Heart left ventricle (tissue), 16 donors: ENCODE measurements around the gene SIN3A. TPM values are rescaled to one million over a fixed set of nuclear protein-coding genes. Genes with fewer than 3 reads are reported as not detected.

Source experiments
- ATAC-seq, 4 donors: fragments of 200-7000 bp; cut with Tn5 transposase; one replicate each; pipeline ENCODE4 v1.9.1; 2020 to 2022; ENCODE audit warnings: moderate library complexity in 4 of 4, mild to moderate bottlenecking in 3 of 4, moderate number of reproducible peaks in 1 of 4
- DNase-seq, 5 donors: peaks; one replicate each; pipeline ENCODE4 v3.0.0-alpha.2; 2020
- H3K27ac ChIP-seq, 12 donors: fragments of 200-600 bp; sonication (generic) in 4 of 12; one replicate each; pipeline versions ENCODE4 v1.5.0 to v1.8.0; 2016 to 2022; ENCODE audit warnings: mild to moderate bottlenecking in 2 of 12
- H3K27me3 ChIP-seq, 9 donors: fragments of 200-600 bp; sonication (generic) in 2 of 9; one replicate each; pipeline versions ENCODE4 v1.5.1 to v1.8.0; 2016 to 2022; ENCODE audit warnings: mild to moderate bottlenecking in 3 of 9
- H3K36me3 ChIP-seq, 9 donors: fragments of 200-600 bp; sonication (generic) in 2 of 9; one replicate each; pipeline versions ENCODE4 v1.5.0 to v1.8.0; 2018 to 2022; ENCODE audit warnings: mild to moderate bottlenecking in 2 of 9
- H3K4me1 ChIP-seq, 12 donors: fragments of 200-600 bp; sonication (generic) in 4 of 12; one replicate each; pipeline versions ENCODE4 v1.5.0 to v1.8.0; 2016 to 2022; ENCODE audit warnings: mild to moderate bottlenecking in 3 of 12
- H3K4me3 ChIP-seq, 12 donors: fragments of 200-600 bp; sonication (generic) in 4 of 12; one replicate each; pipeline versions ENCODE4 v1.5.0 to v1.8.0; 2017 to 2022; ENCODE audit warnings: mild to moderate bottlenecking in 9 of 12, moderate library complexity in 4 of 12
- H3K9me3 ChIP-seq, 12 donors: fragments of 200-600 bp; sonication (generic) in 4 of 12; one replicate each; pipeline versions ENCODE4 v1.5.0 to v1.8.0; 2016 to 2022; ENCODE audit warnings: mild to moderate bottlenecking in 1 of 12
- POLR2A ChIP-seq, 2 donors: fragments of 450-650 bp; IDR thresholded peaks; one replicate each; pipeline ENCODE4 v1.6.1; 2017; ENCODE audit warnings: antibody characterized with exemption in 2 of 2, mild to moderate bottlenecking in 2 of 2, moderate library complexity in 2 of 2
- WGBS, 4 donors: extraction: QIAGEN DNeasy Blood & Tissue Kit in 2 of 4; methylation state at CpG; one replicate each; pipeline versions ENCODE4 v1.1.5 to v1.1.7; 2013 to 2018; 5-methylcytosine and 5-hydroxymethylcytosine counted together
- intact Hi-C, 10 donors: fragments of 100-400 bp; cut with DNase I; formaldehyde crosslinking; loops; one replicate each; pipeline versions ENCODE4 v1.11.1 to v1.14.2; 2022
- polyA plus RNA-seq, 2 donors: library from polyadenylated mRNA; stranded (reverse); fragments of 200-250 nt; gene quantifications; one replicate each; pipeline ENCODE4 v1.2.3, GENCODE V29; 2013
- total RNA-seq, 9 donors: library from RNA; depleted of rRNA in 2 of 9; stranded (reverse); fragments of >200 nt in 2 of 9; fragmentation: NEBNext Ultra II Directional in 3 of 9; extraction: Animal tissue kit (Norgen Biotek cat#: 25700) in 3 of 9; gene quantifications; one replicate each; pipeline versions ENCODE4 v1.1.0 to v1.2.4, GENCODE V29; 2016 to 2023
- TF ChIP-seq, protein P1 (sequence below), 12 donors: fragments of 200-600 bp; sonication (generic) in 4 of 12; IDR thresholded peaks; one replicate each; pipeline versions ENCODE4 v1.5.0 to v1.8.0; 2018 to 2022; ENCODE audit warnings: antibody characterized with exemption in 12 of 12, mild to moderate bottlenecking in 5 of 12
- donor health status: ischemic (EF 13 %, LVEDD 7.1; RV severe dilation, severe dysfunction).
- donor health status: healthy with polysubstance abuse.
- donor health status: DM: no; HTN: yes; CAD: no.
- donor health status: DM: no; HTN: no; CAD: no.
- donor health status: ischemic (EF 25% LVEDD 6.9; RV normal size, moderate dysfunction).
- donor health status: ischemic (EF 25% LVEDD 5.7; RV mildly dilated, moderate dysfunction).
- donor health status: healthy.
- donor health status: DM: yes; HTN: yes; CAD: no.
- donor health status: ischemic (EF 35%, LVEDD 5.7; RV mildly dilated, moderate dysfunction).
- donor health status: nonischemic (EF 11% LVEDD 7.7; RV severe dilation, severe dysfunction).
- donor health status: DM: yes; HTN: yes; CAD: no.
- donor health status: PGD.
- donor health status: ischemic (EF 29% LVEDD 5.4; RV normal size, mild dysfunction).
- donor health status: nonischemic (EF 23%, LVEDD 6.1; RV moderate dilation, normal function).

The SIN3A gene
- total and polyA plus RNA-seq, 11 donors, result 5.6 to 43.5 (median 31.3) TPM

GRCh38 chr15:75437721-75438120, 13.8 kb downstream of the SIN3A start:
- no peaks in the 10 kb centered on the region for H3K9me3 ChIP-seq
- no peak for ATAC-seq
- no peak for TF ChIP-seq POLR2A (IDR thresholded peaks at IDR 0.05)
- TF ChIP-seq, protein P1, sequence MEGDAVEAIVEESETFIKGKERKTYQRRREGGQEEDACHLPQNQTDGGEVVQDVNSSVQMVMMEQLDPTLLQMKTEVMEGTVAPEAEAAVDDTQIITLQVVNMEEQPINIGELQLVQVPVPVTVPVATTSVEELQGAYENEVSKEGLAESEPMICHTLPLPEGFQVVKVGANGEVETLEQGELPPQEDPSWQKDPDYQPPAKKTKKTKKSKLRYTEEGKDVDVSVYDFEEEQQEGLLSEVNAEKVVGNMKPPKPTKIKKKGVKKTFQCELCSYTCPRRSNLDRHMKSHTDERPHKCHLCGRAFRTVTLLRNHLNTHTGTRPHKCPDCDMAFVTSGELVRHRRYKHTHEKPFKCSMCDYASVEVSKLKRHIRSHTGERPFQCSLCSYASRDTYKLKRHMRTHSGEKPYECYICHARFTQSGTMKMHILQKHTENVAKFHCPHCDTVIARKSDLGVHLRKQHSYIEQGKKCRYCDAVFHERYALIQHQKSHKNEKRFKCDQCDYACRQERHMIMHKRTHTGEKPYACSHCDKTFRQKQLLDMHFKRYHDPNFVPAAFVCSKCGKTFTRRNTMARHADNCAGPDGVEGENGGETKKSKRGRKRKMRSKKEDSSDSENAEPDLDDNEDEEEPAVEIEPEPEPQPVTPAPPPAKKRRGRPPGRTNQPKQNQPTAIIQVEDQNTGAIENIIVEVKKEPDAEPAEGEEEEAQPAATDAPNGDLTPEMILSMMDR (IDR thresholded peaks at IDR 0.05), result no peak
- peaks cover 0 to 27% (median 11%) of the 10 kb centered on the region in 9 donors for H3K36me3 ChIP-seq
- H3K4me1 ChIP-seq, result peaks cover 0 to 9% (median 0%) of the 10 kb centered on the region in 12 donors
- no peak overlapping the region for H3K27ac ChIP-seq
- H3K4me3 ChIP-seq, result no peak overlapping the region
- WGBS, 4 donors, result 95 to 97% (median 96%) methylated on average over 4 of the region's 4 CpGs
- DNase-seq, result no peak
- intact Hi-C loops, result no loop called here
- H3K27me3 ChIP-seq, result no peaks in the 10 kb centered on the region

- ATAC-seq, result no peak
Measured at GRCh38 chr15:75436881-75437280, 14.6 kb downstream of the SIN3A start.

GRCh38 chr15:75431682-75432081, 19.8 kb downstream of the SIN3A start:
- no peak for TF ChIP-seq POLR2A (IDR thresholded peaks at IDR 0.05)
- TF ChIP-seq, protein P1 (IDR thresholded peaks at IDR 0.05), result no peak
- no peak for DNase-seq
- intact Hi-C loops, result no loop called here
- Histone ChIP-seq H3K9me3 (no peaks in the 10 kb centered on the region), H3K4me3 (no peak overlapping the region), H3K27me3 (no peaks in the 10 kb centered on the region), H3K36me3 (peaks cover 0 to 58% (median 41%) of the 10 kb centered on the region in 9 donors), H3K27ac (no peak overlapping the region), H3K4me1 (peaks cover 0 to 13% (median 2%) of the 10 kb centered on the region in 12 donors)
- 29 to 38% (median 33%) methylated on average over 1 of the region's 1 CpG for WGBS, 4 donors
- no peak for ATAC-seq

More at GRCh38 chr15:75436881-75437280, 14.6 kb downstream of the SIN3A start:
- no peak overlapping the region for H3K27ac ChIP-seq
- intact Hi-C loops, result no loop called here
- no peak for DNase-seq
- H3K4me3 ChIP-seq, result no peak overlapping the region
- H3K4me1 ChIP-seq, result peaks cover 0 to 9% (median 0%) of the 10 kb centered on the region in 12 donors
- H3K36me3 ChIP-seq, result peaks cover 0 to 25% (median 9%) of the 10 kb centered on the region in 9 donors
- no peaks in the 10 kb centered on the region for H3K27me3 ChIP-seq
- TF ChIP-seq, protein P1 (IDR thresholded peaks at IDR 0.05), result no peak
- no peak for TF ChIP-seq POLR2A (IDR thresholded peaks at IDR 0.05)
- H3K9me3 ChIP-seq, result no peaks in the 10 kb centered on the region
- 60 to 66% (median 65%) methylated on average over 5 of the region's 5 CpGs for WGBS, 4 donors

DNA sequence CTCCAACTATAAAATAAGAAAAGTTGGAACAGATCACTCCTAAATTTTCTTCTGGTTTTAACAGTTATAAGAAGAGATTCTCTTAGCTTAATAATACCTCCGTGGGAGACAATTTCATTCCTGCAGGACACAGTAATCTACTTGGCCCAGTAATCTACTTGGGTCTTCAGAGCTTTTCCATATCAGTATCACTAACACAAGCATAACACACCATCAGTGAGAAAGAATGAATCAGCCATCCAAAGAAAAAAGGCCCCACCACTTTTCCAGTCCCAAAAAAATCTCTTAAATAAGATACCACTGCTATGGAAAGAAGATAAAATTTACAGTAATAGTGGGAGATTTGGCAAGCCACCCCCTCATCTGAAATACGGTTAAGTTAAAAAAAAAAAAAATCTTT, 20.2 kb downstream of the SIN3A start:
- TF ChIP-seq, protein P1 (IDR thresholded peaks at IDR 0.05), result no peak
- TF ChIP-seq POLR2A (IDR thresholded peaks at IDR 0.05), result no peak
- 62 to 69% (median 67%) methylated on average over 2 of the region's 2 CpGs for WGBS, 4 donors
- Histone ChIP-seq H3K9me3 (no peaks in the 10 kb centered on the region), H3K27ac (no peak overlapping the region), H3K36me3 (peaks cover 0 to 60% (median 45%) of the 10 kb centered on the region in 9 donors), H3K27me3 (no peaks in the 10 kb centered on the region), H3K4me3 (no peak overlapping the region), H3K4me1 (peaks cover 0 to 12% (median 1%) of the 10 kb centered on the region in 12 donors)
- intact Hi-C loops, result no loop called here
- ATAC-seq (no peak), DNase-seq (no peak)
